DOHH2 (cell line): ENCODE measurements around the gene AFAP1L1.

Experiments
- EZH2phosphoT487 ChIP-seq: fragments of 200-600 bp; sonication (generic); IDR thresholded peaks from 2 replicates; pipeline ENCODE4 v1.6.1; 2017; ENCODE audit warnings: borderline replicate concordance, mild to moderate bottlenecking, antibody characterized with exemption, low read length, moderate library complexity, mixed read lengths
- TF ChIP-seq, protein P1 (sequence below): fragments of 200-600 bp; sonication (generic); IDR thresholded peaks from one replicate; pipeline ENCODE4 v1.5.1; 2014; ENCODE audit warnings: antibody characterized with exemption, mild to moderate bottlenecking, low read depth, low read length; ENCODE audit not compliant: poor library complexity, severe bottlenecking

DNA sequence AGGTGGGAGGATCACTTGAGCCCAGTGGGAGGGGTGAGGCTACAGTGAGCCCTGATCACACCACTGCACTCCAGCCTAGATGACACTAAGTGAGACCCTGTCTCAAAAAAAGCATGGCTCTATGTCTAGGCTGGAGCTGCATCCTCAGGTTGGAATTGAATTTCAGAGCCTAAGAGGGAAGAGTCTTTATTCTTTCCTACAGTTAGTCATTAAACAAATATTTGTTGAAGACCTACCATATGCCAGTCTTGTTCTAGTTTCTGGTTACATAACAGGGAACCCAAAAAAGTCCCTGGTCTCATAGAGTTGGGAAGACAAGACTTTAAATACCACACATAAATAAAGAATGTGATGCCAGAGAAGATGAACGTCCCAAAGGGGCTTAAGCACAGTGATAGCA is 66.7 kb downstream of the AFAP1L1 start:
- TF ChIP-seq, protein P1, sequence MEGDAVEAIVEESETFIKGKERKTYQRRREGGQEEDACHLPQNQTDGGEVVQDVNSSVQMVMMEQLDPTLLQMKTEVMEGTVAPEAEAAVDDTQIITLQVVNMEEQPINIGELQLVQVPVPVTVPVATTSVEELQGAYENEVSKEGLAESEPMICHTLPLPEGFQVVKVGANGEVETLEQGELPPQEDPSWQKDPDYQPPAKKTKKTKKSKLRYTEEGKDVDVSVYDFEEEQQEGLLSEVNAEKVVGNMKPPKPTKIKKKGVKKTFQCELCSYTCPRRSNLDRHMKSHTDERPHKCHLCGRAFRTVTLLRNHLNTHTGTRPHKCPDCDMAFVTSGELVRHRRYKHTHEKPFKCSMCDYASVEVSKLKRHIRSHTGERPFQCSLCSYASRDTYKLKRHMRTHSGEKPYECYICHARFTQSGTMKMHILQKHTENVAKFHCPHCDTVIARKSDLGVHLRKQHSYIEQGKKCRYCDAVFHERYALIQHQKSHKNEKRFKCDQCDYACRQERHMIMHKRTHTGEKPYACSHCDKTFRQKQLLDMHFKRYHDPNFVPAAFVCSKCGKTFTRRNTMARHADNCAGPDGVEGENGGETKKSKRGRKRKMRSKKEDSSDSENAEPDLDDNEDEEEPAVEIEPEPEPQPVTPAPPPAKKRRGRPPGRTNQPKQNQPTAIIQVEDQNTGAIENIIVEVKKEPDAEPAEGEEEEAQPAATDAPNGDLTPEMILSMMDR = no peak
- TF ChIP-seq EZH2phosphoT487 = no peak
